SU-DHL-6 (cell line): Measurements from ENCODE around the gene CCPG1.

Experiments used
- CTCF ChIP-seq: fragments of 200-600 bp; sonication (generic); IDR thresholded peaks from one replicate; pipeline ENCODE4 v1.5.1; 2017; ENCODE audit warnings: antibody characterized with exemption, mild to moderate bottlenecking, low read length, moderate library complexity; ENCODE audit not compliant: insufficient read depth, poor library complexity, severe bottlenecking
- EZH2phosphoT487 ChIP-seq: fragments of 200-600 bp; sonication (generic), shearing (Covaris generic); conservative IDR thresholded peaks from 2 replicates; pipeline ENCODE4 v1.6.1; 2018; ENCODE audit warnings: mild to moderate bottlenecking, antibody characterized with exemption, low read length, moderate library complexity, mixed read lengths

- TF ChIP-seq CTCF: no peak
- TF ChIP-seq EZH2phosphoT487: no peak
These were observed 87.2 kb downstream of the CCPG1 start for GRCh38 chr15:55320963-55321362.
